ENCODE data around the gene TSC2.
"Not testable (repeated sequence)": the region's sequence is repeated elsewhere in the genome, so short reads cannot be mapped to it uniquely, and the experiment has no call there.

GRCh38 chr16:2109872-2110271, 62.1 kb downstream of the TSC2 start:
- TF ChIP-seq, protein P1, sequence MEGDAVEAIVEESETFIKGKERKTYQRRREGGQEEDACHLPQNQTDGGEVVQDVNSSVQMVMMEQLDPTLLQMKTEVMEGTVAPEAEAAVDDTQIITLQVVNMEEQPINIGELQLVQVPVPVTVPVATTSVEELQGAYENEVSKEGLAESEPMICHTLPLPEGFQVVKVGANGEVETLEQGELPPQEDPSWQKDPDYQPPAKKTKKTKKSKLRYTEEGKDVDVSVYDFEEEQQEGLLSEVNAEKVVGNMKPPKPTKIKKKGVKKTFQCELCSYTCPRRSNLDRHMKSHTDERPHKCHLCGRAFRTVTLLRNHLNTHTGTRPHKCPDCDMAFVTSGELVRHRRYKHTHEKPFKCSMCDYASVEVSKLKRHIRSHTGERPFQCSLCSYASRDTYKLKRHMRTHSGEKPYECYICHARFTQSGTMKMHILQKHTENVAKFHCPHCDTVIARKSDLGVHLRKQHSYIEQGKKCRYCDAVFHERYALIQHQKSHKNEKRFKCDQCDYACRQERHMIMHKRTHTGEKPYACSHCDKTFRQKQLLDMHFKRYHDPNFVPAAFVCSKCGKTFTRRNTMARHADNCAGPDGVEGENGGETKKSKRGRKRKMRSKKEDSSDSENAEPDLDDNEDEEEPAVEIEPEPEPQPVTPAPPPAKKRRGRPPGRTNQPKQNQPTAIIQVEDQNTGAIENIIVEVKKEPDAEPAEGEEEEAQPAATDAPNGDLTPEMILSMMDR (IDR thresholded peaks at IDR 0.05) = not testable (repeated sequence)
- not testable (repeated sequence) for TF ChIP-seq POLR2A (IDR thresholded peaks at IDR 0.05)
